Tibial nerve (tissue), 4 donors: Measurements from ENCODE around the gene ZBTB43.

Experiments used
- CTCF ChIP-seq, 5 experiments: fragments of 200-600 bp in 3 of 5; fragments of 450-650 bp in 2 of 5; sonication (generic) in 3 of 5; IDR thresholded peaks; one replicate each; pipeline ENCODE4 v1.5.1; 2016 to 2019; ENCODE audit warnings: antibody characterized with exemption in 5 of 5, mild to moderate bottlenecking in 3 of 5, moderate library complexity in 2 of 5
- EP300 ChIP-seq, 2 donors: sonication (generic); formaldehyde crosslinking; IDR thresholded peaks; one replicate each; pipeline ENCODE4 v1.6.1; 2017; ENCODE audit warnings: antibody characterized with exemption in 2 of 2, mild to moderate bottlenecking in 1 of 2
- POLR2A ChIP-seq, 2 donors: fragments of 450-650 bp; IDR thresholded peaks; one replicate each; pipeline ENCODE4 v1.6.1; 2017; ENCODE audit warnings: antibody characterized with exemption in 2 of 2, mild to moderate bottlenecking in 2 of 2, moderate library complexity in 2 of 2

- TF ChIP-seq CTCF (IDR thresholded peaks at IDR 0.05), result no peak
- TF ChIP-seq POLR2A (IDR thresholded peaks at IDR 0.05), result no peak
- TF ChIP-seq EP300 (IDR thresholded peaks at IDR 0.05), result no peak
These were observed 33.4 kb downstream of the ZBTB43 start for GRCh38 chr9:126838055-126838811.
